Breast epithelium (tissue), 4 donors: Measurements from ENCODE around the gene SPATA2. TPM values are rescaled to one million over a fixed set of nuclear protein-coding genes. Genes with fewer than 3 reads are reported as not detected.
"Not testable (repeated sequence)": the region's sequence is repeated elsewhere in the genome, so short reads cannot be mapped to it uniquely, and the experiment has no call there.

Source experiments
- DNase-seq, 2 donors: peaks; one replicate each; pipeline ENCODE4 v3.0.0-alpha.2; 2019; ENCODE audit warnings: low spot score in 2 of 2
- H3K27ac ChIP-seq, 2 donors: fragments of 200-600 bp; sonication (generic) in 1 of 2; one replicate each; pipeline ENCODE4 v1.5.1; 2016 to 2019; ENCODE audit warnings: mild to moderate bottlenecking in 1 of 2
- H3K27me3 ChIP-seq, 2 donors: fragments of 200-600 bp; sonication (generic) in 1 of 2; one replicate each; pipeline versions ENCODE4 v1.5.1 to v1.6.0; 2017 to 2019; ENCODE audit warnings: control low read depth in 1 of 2, mild to moderate bottlenecking in 1 of 2
- H3K36me3 ChIP-seq: fragments of 200-600 bp; one replicate; pipeline ENCODE4 v1.5.1; 2019
- H3K4me1 ChIP-seq, 2 donors: fragments of 200-600 bp; sonication (generic); one replicate each; pipeline ENCODE4 v1.5.1; 2016 to 2019; ENCODE audit warnings: control low read depth in 1 of 2
- H3K4me3 ChIP-seq, 3 donors: fragments of 200-600 bp; sonication (generic); 1 replicate in 2 of 3; 2 replicates in 1 of 3; pipeline ENCODE4 v1.5.1; 2016 to 2019; ENCODE audit warnings: mild to moderate bottlenecking in 3 of 3, moderate library complexity in 2 of 3
- H3K9me3 ChIP-seq, 2 donors: fragments of 200-600 bp; sonication (generic) in 1 of 2; one replicate each; pipeline ENCODE4 v1.5.1; 2016 to 2019; ENCODE audit warnings: control low read depth in 1 of 2
- POLR2A ChIP-seq: fragments of 450-650 bp; IDR thresholded peaks from one replicate; pipeline ENCODE4 v1.6.1; 2016; ENCODE audit warnings: antibody characterized with exemption, mild to moderate bottlenecking, moderate library complexity
- POLR2AphosphoS5 ChIP-seq, 3 donors: sonication (generic); formaldehyde crosslinking; IDR thresholded peaks; one replicate each; pipeline ENCODE4 v1.6.1; 2017; ENCODE audit warnings: antibody characterized with exemption in 3 of 3
- intact Hi-C: fragments of 100-400 bp; cut with DNase I; formaldehyde crosslinking; loops from one replicate; pipeline ENCODE4 v1.15.1; 2023; ENCODE audit warnings: low total_unique reads
- total RNA-seq, 3 donors: library from RNA; depleted of rRNA; stranded (reverse); fragments of >200 nt; gene quantifications; one replicate each; pipeline ENCODE4 v1.1.0, GENCODE V29; 2016
- TF ChIP-seq, protein P1 (sequence below), 3 donors: fragments of 450-650 bp; IDR thresholded peaks; one replicate each; pipeline ENCODE4 v1.5.1; 2016 to 2017; ENCODE audit warnings: antibody characterized with exemption in 3 of 3, mild to moderate bottlenecking in 3 of 3, moderate library complexity in 3 of 3

SPATA2 gene
- total RNA-seq, 3 donors from 2014 or later = 1.8 to 4.6 (median 4.0) TPM

DNA sequence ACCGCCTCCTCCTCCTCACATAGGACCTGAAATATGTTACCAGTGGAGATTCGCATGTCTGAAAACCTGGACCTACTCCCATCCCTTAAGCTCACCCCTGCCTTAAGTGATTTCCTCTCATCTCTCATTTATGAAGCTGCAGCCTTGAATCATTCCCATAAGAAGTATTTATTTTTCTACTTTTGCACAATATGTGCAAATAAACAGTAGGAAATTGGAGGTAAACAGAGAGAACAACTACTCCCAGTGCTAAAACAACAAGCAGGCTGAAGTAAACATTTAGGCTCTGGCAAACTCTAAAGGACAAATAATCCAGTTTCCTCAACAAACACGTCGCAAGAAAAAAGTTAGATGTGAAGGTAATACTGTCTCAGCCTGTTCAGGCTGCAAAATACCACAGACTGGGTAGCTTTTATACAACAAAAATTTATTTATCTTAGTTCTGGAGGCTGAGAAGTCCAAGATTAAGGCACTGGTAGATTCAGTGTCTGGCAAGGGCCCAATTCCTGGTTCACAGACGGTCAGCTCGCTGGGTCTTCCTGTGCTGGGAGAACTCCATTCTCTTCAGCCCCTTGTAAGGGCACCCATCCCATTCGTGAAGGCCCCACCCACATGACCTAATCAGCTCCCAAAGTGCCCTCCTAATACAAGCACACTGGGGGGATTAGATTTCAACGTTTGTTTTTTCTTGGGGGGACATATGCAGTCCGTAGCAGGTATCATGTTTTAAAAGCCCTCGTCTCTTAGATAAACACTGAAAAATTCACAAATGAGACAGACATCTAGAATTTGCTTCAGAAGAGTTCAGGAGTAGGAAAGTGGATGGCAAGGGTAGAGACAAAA, 15.6 kb downstream of the SPATA2 start:
- no peak overlapping the region for H3K27ac ChIP-seq
- H3K36me3 ChIP-seq = no peaks in the 10 kb centered on the region
- no peak for DNase-seq
- H3K4me3 ChIP-seq = no peak overlapping the region
- intact Hi-C loops = no loop called here
- no peaks in the 10 kb centered on the region for H3K27me3 ChIP-seq
- no peaks in the 10 kb centered on the region for H3K4me1 ChIP-seq
- no peaks in the 10 kb centered on the region for H3K9me3 ChIP-seq
- TF ChIP-seq, protein P1, sequence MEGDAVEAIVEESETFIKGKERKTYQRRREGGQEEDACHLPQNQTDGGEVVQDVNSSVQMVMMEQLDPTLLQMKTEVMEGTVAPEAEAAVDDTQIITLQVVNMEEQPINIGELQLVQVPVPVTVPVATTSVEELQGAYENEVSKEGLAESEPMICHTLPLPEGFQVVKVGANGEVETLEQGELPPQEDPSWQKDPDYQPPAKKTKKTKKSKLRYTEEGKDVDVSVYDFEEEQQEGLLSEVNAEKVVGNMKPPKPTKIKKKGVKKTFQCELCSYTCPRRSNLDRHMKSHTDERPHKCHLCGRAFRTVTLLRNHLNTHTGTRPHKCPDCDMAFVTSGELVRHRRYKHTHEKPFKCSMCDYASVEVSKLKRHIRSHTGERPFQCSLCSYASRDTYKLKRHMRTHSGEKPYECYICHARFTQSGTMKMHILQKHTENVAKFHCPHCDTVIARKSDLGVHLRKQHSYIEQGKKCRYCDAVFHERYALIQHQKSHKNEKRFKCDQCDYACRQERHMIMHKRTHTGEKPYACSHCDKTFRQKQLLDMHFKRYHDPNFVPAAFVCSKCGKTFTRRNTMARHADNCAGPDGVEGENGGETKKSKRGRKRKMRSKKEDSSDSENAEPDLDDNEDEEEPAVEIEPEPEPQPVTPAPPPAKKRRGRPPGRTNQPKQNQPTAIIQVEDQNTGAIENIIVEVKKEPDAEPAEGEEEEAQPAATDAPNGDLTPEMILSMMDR (IDR thresholded peaks at IDR 0.05) = no peak
- no peak for TF ChIP-seq POLR2AphosphoS5 (IDR thresholded peaks at IDR 0.05)

GRCh38 chr20:49896204-49896603, 19.1 kb downstream of the SPATA2 start:
- no peak for DNase-seq
- Histone ChIP-seq H3K4me1 (no peaks in the 10 kb centered on the region), H3K27me3 (no peaks in the 10 kb centered on the region), H3K36me3 (no peaks in the 10 kb centered on the region), H3K27ac (no peak overlapping the region), H3K4me3 (no peak overlapping the region), H3K9me3 (no peaks in the 10 kb centered on the region)
- no peak for TF ChIP-seq POLR2A
- TF ChIP-seq POLR2AphosphoS5 (IDR thresholded peaks at IDR 0.05) = no peak
- TF ChIP-seq, protein P1 (IDR thresholded peaks at IDR 0.05) = no peak
- intact Hi-C loops = no loop called here

DNA sequence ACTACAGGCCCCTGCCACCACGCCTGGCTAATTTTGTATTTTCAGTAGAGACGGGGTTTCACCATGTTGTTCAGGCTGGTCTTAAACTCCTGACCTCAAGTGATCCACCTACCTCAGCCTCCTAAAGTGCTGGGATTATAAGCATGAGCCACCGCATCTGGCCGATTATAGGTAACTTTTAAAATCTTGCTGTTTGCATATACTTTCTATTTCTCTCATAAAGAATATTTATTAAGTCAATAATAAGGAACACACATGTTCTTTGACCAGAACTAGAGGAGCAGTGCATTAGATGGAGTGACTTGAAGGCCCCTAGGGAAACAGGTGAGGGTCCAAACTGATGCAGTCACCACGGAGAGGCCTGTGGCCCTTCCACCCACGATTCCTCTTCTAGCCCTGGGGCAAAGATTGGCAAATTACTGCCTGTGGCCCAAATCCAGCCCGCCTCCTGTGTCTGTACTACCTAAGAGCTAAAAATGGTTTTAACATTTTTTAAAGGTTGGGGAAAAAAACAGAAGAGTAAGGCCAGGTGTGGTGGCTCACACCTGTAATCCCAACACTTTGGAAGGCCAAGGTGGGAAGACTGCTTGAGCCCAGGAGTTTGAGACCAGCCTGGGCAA, 19.7 kb downstream of the SPATA2 start:
- H3K27ac ChIP-seq, H3K4me3 ChIP-seq, intact Hi-C loops, H3K9me3 ChIP-seq, H3K4me1 ChIP-seq, H3K36me3 ChIP-seq, H3K27me3 ChIP-seq: not testable (repeated sequence)
- peak in 1 of 2 donors; percentile 33 for DNase-seq

DNA sequence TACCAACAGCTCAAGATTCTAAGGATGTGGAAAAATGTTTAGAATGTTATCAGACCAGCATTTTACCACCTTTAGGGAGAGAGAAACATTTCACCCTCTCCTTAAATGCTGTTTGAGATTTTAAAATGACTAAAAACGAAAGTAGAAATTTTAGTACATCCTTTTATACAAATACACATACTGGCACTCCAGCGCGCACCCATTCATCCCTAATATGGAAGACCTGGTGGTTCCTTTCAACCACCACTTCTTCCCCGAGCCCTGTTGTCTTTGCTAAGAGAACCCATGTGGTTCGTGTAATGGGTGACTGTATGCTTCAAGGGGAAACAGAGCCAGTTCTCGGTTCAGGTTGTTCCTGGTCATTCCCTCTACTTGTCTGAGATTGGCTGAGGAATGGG, 21.3 kb downstream of the SPATA2 start:
- Histone ChIP-seq H3K36me3 (no peaks in the 10 kb centered on the region), H3K9me3 (no peaks in the 10 kb centered on the region), H3K4me1 (no peaks in the 10 kb centered on the region), H3K27ac (no peak overlapping the region), H3K4me3 (no peak overlapping the region), H3K27me3 (no peaks in the 10 kb centered on the region)
- DNase-seq = no peak
- intact Hi-C loops = no loop called here
- TF ChIP-seq, protein P1 (IDR thresholded peaks at IDR 0.05) = no peak
- no peak for TF ChIP-seq POLR2AphosphoS5 (IDR thresholded peaks at IDR 0.05)

DNA sequence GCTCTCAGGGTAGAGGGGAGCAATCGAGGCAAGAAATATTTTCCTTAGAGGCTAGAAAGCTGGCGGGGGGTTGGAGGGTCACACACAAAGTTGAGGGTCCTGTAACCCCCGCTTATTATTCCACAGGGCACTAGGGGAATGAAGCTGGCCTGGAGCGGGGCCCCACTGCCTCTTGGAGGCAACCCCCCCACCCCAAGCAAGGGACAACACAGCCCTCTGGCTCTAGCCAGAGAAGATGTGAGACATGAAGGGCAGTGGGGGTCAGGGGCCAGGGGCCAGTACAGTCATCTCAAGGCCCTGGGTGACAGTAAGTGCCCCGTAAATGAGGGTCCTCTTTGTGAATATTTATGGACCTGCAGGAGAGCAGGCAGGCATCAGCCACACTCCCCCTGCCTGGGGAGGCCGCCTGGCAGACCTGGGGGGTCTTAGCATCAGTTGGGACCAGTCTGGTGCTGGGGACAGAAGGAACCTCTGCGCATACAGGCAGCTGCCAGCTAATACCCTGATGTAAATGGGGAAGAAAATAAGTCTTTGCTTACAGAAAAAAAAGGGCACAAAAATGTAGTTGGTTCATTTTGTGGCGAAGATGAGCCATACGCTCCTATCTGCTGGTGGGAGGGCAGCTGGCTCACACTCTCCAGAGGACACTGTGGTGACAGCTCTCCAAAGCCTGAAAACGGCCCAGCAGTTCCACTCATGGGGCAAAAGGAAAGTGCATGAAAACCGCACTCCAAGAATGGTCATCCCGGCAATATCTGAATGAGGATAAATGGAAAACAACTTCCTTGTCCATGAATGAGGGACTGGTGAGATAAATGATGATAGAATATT, 21.9 kb downstream of the SPATA2 start:
- DNase-seq = peak in 1 of 2 donors; percentile 41
- TF ChIP-seq, protein P1 (IDR thresholded peaks at IDR 0.05) = no peak
- TF ChIP-seq POLR2AphosphoS5 (IDR thresholded peaks at IDR 0.05) (no peak), POLR2A (no peak)
- Histone ChIP-seq H3K4me3 (no peak overlapping the region), H3K27ac (no peak overlapping the region), H3K36me3 (no peaks in the 10 kb centered on the region), H3K27me3 (no peaks in the 10 kb centered on the region), H3K4me1 (no peaks in the 10 kb centered on the region), H3K9me3 (no peaks in the 10 kb centered on the region)
- intact Hi-C loops = no loop called here
